K562 treated with DMSO at 1 percent for 24 hours (cell line): ENCODE data around the gene ENTPD5. TPM values are rescaled to one million over a fixed set of nuclear protein-coding genes. Genes with fewer than 3 reads are reported as not detected.

Experiments
- total RNA-seq: library from RNA; unstranded; fragments of 300-600 nt; gene quantifications from 2 replicates; pipeline ENCODE4 v1.2.3, GENCODE V29; 2022; ENCODE audit warnings: low read depth; ENCODE audit not compliant: insufficient read depth

Gene ENTPD5
- total RNA-seq: 6.2 and 7.7 TPM in 2 replicates

GRCh38 chr14:74018586-74019407 lies at the start of gene ENTPD5, which contains the start of gene BBOF1:
Gene ENTPD5, minus strand, starts transcription at chr14:74019288. Its CDS starts 31,186 bp downstream, at chr14:73988102.
Gene BBOF1, plus strand, starts transcription at chr14:74019349. Its CDS starts 130 bp downstream, at chr14:74019479.

GRCh38 chr14:73949752-73950734 lies 69.0 kb downstream of the ENTPD5 start, which contains the start of the genes COQ6 and FAM161B:
Gene COQ6, plus strand, starts transcription at chr14:73950302. Its CDS starts 31 bp downstream, at chr14:73950333.
Gene FAM161B, minus strand, starts transcription at chr14:73950094. Its CDS starts 68 bp downstream, at chr14:73950026.

Other genes starting within 250 kb of the ENTPD5 start
- 3.2 and 3.4 TPM in 2 replicates for gene PTGR2, start 167.5 kb downstream of the ENTPD5 start, total RNA-seq
- 20.7 and 24.3 TPM in 2 replicates for gene ZNF410, start 132.4 kb downstream of the ENTPD5 start, total RNA-seq
- 1.8 and 2.2 TPM in 2 replicates for gene FAM161B, start 69.2 kb downstream of the ENTPD5 start, total RNA-seq
- 15.1 and 16.1 TPM in 2 replicates for gene COQ6, start 69.0 kb downstream of the ENTPD5 start, total RNA-seq
- 1.5 and 2.7 TPM in 2 replicates for gene BBOF1, start 61 bp upstream of the ENTPD5 start, total RNA-seq
- gene ALDH6A1, start 65.2 kb upstream of the ENTPD5 start, total RNA-seq: 2.8 and 3.3 TPM in 2 replicates
- 3.8 and 4.4 TPM in 2 replicates for gene LIN52, start 65.7 kb upstream of the ENTPD5 start, total RNA-seq
- not detected in 2 replicates for gene VSX2, start 220.2 kb upstream of the ENTPD5 start, total RNA-seq